Fibroblast of upper back skin (primary cell): ENCODE results near the gene NCAPH2.

Experiments
- DNase-seq: peaks from one replicate; pipeline ENCODE4 v3.0.0-alpha.2; 2013

The NCAPH2 gene

GRCh38 chr22:50490531-50491308, 17.3 kb upstream of the NCAPH2 start:
- no peak for DNase-seq

DNA sequence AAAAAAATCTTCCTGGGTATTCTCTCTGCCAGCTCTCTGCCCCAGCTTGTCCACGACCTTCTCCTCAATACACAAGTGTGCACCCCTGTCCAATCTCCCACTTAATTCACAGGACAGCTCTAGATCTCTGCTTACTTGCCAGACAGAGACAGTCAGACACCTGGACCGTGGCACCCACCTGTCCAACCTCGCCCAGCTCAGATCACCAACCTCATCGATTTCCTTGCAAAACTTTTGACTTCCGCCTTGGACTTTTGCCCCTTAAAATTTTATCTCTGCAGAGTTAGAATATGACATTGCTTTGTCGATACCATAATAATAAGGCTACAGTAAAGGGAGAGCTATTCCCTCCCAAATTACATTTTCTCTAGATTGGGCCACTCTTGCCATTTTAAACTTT, 10.9 kb upstream of the NCAPH2 start:
- no peak for DNase-seq

- peak; percentile 48 for DNase-seq
Measured at GRCh38 chr22:50498322-50498890, 9.6 kb upstream of the NCAPH2 start.

- no peak for DNase-seq
Measured at GRCh38 chr22:50500452-50500851, 7.6 kb upstream of the NCAPH2 start.

DNA sequence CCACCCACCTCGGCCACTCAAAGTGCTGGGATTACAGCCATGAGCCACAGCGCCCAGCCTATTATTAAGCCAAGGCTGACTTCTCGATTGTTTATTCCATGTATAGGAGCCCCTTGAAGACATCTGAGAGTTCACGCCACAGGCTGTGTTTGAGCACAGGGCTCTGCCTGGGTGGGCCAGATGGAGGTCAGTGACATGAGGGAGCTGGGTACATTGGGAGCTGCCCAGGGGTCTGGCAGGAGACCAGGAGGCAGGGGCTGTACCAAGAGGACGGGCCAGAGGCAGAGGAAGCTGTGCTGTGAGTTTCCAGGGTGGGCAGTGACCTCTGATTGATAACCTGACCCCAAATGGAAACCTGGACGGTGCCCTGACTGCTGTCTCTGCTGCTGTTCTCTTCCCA, 5.9 kb upstream of the NCAPH2 start:
- no peak for DNase-seq

- DNase-seq: no peak
Measured at GRCh38 chr22:50502628-50503474, 5.2 kb upstream of the NCAPH2 start.

GRCh38 chr22:50503475-50504145, 4.4 kb upstream of the NCAPH2 start:
- no peak for DNase-seq

DNA sequence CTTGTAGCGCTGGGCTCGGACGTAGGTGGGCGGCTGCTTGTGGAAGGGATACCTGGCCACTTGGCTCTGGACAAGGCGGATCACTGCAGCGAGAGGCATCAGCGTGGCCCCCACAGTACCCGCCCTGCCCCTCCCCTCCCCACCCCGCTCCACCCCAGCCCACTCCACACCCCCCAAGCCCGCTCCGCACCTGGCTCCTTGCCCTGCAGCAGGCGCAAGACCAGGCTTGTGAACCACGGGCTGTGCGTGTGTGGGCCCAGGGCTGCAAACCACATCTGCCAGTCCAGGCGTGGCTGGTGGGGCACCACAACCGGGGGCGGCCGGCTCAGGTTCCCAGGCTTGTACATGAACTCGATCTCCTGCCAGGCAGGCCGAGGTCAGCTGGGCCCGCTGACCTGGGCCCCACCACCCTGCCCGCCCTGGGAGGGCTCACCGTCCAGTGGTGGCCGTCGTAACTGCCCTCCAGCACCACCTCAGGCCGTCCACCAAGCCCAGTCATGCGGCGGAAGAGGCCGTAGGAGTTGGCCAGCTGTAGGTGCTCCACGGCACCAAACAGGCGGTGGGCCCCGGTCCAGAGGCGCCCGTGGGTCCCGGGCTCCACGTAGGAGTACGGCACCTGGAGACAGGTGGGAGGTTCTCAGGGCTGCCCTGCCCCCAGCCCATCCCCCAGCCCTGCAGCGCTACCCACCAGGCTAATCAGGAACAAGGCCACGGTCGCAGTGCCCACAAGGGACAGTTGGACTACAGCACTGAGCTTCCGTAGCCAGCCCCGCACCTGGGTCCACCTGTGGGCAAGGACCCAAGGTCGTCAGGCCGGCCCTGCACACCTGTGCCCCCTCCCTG, 3.4 kb upstream of the NCAPH2 start:
- no peak for DNase-seq

DNA sequence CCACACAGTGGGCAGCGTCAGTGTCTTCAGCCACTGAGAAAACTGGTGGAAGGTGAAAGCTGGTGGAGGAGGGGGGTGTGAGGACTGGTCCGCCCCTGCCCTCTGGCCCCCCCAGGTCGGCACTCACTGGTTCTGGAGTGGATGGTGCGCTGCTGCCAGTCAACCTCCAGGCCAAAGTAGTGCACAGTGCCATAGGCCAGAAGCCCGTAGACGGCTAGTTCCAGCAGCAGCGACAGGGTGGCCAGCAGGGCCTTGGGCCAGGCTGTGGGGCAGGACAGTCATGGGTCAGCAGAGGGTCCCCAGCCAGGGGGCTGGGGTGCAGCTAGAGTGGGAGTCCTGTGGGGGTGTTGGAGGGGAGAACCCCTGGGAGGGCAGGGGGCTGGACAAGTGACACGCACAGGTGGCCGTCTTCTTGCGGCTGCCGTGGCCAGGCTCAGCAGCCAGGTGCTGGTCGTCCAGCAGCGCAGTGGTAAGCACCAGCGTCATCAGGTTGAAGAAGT, 2.7 kb upstream of the NCAPH2 start:
- no peak for DNase-seq

- DNase-seq: no peak
Measured at GRCh38 chr22:50505776-50506610, 2.0 kb upstream of the NCAPH2 start.

DNA sequence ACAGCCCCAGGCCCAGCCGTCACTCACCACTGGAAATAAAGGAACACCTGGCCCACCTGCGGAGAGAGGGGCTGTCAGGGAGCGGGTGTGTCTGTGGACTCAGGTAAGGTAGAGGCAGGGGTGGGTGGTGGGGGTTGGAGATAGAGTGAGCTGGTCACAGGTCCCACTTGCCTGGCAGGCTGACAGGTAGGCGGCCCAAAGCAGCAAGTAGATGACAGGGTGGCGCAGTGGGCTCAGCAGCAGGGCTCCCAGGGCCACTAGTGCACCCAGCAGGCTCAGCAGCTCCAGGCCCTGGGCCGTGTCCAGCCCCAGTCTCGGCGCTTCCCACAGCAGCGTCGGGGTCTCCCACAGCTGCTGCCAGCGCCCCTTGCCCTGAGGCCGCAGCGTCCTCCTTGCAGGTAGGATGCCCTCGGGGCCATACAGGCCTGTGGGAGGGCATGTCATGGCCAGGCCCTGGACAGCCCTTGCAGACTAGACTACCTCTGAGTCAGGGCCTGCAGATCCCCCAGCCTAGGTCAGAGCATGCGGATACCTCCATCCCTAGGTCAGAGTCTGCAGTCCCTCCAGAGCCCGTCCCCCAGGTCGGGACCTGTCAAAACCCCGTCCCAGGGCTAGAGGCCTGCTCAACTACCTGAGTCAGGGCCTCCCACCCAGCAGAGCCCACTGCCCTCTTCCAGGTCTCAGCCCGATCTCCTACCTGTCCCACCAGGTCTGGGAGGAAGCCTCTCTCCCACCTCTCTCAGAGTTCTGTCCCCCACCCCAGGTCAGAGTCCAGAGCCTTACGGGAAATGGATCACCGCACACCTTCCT, 1.2 kb upstream of the NCAPH2 start:
- DNase-seq: no peak

DNA sequence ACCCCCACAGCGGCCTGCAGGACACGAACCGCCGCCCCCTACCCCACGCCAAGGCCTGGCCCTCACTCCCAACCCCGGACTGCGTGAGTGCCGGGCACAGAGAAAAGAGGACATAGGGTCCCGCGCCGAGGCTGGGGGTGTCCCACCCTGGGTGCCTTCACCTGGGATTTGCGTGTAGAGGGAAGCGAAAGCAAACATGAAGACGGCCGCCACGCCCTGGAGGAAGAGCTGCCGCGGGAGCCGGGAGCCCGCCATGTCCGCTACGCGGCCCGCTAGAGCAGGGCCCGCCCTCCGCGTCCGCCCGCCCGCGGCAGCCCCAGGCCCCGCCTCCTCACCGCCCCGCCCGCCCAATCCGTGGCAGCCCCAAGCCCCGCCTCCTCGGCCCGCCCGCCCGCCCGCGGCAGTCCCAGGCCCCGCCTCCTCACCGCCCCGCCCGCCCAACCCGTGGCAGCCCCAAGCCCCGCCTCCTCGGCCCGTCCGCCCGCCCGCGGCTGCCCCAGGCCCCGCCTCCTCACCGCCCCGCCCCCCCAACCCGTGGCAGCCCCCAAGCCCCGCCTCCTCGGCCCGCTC, 518 bp upstream of the NCAPH2 start, which contains the start of gene LMF2:
Gene LMF2, minus strand, starts transcription at position 282 of the 570 bp plus-strand sequence. Its CDS starts 27 bp downstream, at position 255.
- no peak for DNase-seq

DNA sequence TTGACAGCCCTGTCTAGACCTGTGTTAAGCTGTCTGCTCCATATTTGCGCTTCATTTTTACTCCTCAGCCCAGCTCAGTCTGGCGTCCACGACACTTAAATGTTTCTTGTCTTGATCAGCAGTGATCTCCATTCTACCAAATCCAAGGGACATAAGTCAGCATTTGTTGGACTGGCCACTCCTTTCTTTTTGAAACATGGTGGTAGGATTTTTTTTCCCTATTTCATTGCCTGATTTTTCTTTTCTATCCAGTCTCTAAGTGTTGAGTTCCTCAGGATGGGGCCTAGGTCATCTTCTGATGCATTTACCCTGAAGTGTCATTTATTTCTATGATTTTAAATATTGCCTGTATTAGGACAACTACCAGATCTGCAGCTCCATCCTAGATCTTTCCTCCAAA, 873 bp downstream of the NCAPH2 start:
- no peak for DNase-seq

DNA sequence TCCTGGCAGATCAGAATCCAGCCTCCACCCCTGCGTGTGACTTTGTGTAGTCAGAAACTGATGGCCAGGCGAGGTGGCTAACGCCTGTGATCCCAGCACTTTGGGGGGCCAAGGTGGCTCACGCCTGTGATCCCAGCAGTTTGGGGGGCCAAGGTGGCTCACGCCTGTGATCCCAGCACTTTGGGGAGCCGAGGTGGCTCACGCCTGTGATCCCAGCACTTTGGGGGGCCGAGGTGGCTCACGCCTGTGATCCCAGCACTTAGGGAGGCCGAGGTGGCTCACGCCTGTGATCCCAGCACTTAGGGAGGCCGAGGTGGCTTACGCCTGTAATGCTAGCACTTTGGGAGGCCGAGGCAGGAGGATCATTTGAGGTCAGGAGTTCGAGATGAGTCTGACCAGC, 5.2 kb downstream of the NCAPH2 start:
- DNase-seq: no peak

DNA sequence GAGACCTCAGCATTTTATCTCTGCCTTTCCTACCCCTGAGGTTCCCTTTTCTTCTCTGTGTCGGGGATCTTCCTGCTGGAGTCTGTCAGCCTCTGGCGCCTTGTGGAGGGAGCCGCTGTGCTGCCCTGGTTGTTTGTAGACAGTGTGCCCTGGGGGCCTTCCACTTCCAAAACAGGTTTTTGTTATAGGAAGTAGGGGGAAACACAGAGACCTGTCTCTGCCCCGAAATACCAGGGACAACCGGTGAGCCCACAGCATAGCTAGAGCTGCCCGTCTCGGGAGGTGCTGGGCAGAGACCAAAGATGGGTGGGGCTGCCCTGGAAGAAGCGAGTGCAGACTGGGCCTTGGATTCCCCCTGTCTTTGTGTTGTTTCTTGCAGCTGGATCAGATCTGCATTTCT, 8.0 kb downstream of the NCAPH2 start:
- DNase-seq: no peak

- DNase-seq: no peak
Measured at GRCh38 chr22:50516891-50517290, 8.9 kb downstream of the NCAPH2 start.

DNA sequence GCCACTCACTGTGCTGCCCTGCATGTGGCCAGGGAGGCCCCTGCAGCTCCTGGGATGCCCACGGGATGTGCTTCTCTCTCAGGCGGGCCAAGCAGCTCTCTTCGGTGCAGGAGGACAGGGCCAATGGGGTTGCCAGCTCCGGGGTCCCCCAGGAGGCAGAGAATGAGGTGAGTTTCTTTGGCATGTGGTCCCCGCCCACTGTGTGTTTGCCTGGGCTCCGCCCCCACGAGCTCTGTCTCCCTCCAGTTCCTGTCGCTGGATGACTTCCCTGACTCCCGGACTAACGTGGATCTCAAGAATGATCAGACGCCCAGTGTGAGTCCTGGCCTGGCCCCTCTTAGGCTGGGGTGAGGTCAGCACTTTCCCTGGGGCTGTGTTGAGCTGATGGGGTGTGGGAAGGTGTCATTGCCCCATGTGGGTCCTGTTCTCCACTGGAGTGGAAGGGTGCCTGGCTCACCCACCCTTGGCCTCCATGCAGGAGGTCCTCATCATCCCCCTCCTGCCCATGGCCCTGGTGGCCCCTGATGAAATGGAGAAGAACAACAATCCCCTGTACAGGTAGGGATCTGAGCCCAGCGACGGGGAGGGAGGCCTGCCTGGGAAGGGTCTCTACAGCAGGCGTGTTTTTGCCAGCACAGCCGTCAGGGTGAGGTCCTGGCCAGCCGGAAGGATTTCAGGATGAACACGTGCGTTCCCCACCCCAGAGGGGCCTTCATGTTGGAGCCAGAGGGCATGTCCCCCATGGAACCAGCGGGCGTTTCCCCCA, 9.7 kb downstream of the NCAPH2 start:
- no peak for DNase-seq

DNA sequence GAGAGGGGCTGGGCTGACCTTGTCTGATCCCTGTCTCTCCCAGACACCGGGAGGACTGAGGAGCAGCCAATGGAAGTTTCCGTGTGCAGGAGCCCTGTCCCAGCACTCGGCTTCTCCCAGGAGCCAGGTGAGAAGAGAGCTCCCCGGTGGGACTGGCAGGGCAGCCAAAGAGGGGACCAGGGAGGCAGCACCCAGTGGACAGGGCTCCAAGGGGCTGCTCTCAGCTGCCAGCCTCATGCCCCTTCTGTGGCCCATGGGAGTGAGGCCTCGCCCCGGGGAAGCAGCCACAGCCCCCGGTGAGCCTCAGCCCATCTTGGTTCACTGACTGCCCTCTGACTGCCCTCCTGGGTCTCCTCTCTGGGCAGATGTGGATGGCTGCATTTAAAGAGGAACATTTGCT, 10.6 kb downstream of the NCAPH2 start:
- no peak for DNase-seq

DNA sequence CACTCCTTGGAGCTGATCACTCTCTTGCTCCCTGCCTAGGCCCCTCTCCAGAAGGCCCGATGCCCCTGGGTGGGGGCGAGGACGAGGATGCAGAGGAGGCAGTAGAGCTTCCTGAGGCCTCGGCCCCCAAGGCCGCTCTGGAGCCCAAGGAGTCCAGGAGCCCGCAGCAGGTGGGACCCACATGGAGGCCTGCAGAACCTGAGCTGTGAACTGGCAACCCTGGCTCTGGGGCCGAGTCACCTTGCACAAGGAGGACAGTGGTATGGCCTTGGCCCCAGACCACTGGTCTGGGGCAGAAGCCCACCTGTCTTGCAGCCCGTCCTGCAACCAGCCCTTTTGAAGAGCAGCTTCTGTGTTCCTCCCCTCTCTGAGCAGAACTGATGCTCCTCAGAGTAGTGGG, 11.1 kb downstream of the NCAPH2 start:
- no peak for DNase-seq
